H1 (cell line): ENCODE data around the gene GREM2. TPM values are rescaled to one million over a fixed set of nuclear protein-coding genes. Genes with fewer than 3 reads are reported as not detected.

Experiments
- CTCF ChIA-PET: fragments of 300-600 bp; sonication (Branson Sonifier 250); formaldehyde crosslinking; loops from one replicate; lab custom pipeline; 2021; ENCODE audit not compliant: partially characterized antibody; lab: Charles Lee
- POLR2A ChIA-PET: fragments of 300-600 bp; sonication (Branson Sonifier 250); formaldehyde crosslinking; loops from one replicate; lab custom pipeline; 2021; ENCODE audit warnings: inconsistent platforms; ENCODE audit not compliant: partially characterized antibody; lab: Charles Lee
- DNase-seq, 2 experiments: peaks; one replicate each; pipeline versions ENCODE4 v3.0.0 to v3.0.0-alpha.2; 2010 to 2022; ENCODE audit warnings: low spot score in 2 of 2, low read depth in 1 of 2, mixed read lengths in 1 of 2
- FAIRE-seq: peaks from 2 replicates; lab custom pipeline; 2011; peaks lifted over from hg19 to GRCh38; lab: Jason Lieb, UNC
- H2AFZ ChIP-seq: 2 replicates; pipeline ENCODE4 v1.8.1; 2012; ENCODE audit warnings: low read length, inconsistent platforms
- H2AK5ac ChIP-seq: 2 replicates; pipeline ENCODE4 v1.6.1; 2013; ENCODE audit warnings: low read depth, low read length
- H2BK120ac ChIP-seq: replicated peaks from 2 replicates; pipeline ENCODE3; 2013; ENCODE audit warnings: low read depth, low read length, inconsistent platforms
- H2BK12ac ChIP-seq: 2 replicates; pipeline ENCODE4 v1.6.1; 2013; ENCODE audit warnings: low read depth, low read length
- H2BK15ac ChIP-seq: 2 replicates; pipeline ENCODE4 v1.6.1; 2013; ENCODE audit warnings: low read length
- H2BK20ac ChIP-seq: 2 replicates; pipeline ENCODE4 v1.6.1; 2013; ENCODE audit warnings: low read length
- H2BK5ac ChIP-seq: 2 replicates; pipeline ENCODE4 v1.6.1; 2013; ENCODE audit warnings: low read depth, low read length
- H3K14ac ChIP-seq: 2 replicates; pipeline ENCODE4 v1.6.1; 2013; ENCODE audit warnings: inconsistent platforms; ENCODE audit not compliant: insufficient read length
- H3K18ac ChIP-seq: 2 replicates; pipeline ENCODE4 v1.6.1; 2013; ENCODE audit warnings: low read length; ENCODE audit errors: extremely low read depth
- H3K23ac ChIP-seq: 2 replicates; pipeline ENCODE4 v1.6.1; 2013; ENCODE audit warnings: inconsistent platforms; ENCODE audit not compliant: insufficient read length
- H3K23me2 ChIP-seq: 2 replicates; pipeline ENCODE4 v1.6.1; 2013; ENCODE audit warnings: low read depth, low read length
- H3K27ac ChIP-seq: 2 replicates; pipeline ENCODE4 v1.6.1; 2011; ENCODE audit warnings: low read depth, low read length, inconsistent platforms
- H3K27me3 ChIP-seq, 4 experiments: replicated peaks in 1 of 4; 1 replicate in 1 of 4; 2 replicates in 3 of 4; pipeline versions ENCODE4 v1.6.1 to v1.8.1; 2011 to 2013; ENCODE audit warnings: low read length in 3 of 4, mild to moderate bottlenecking in 3 of 4, inconsistent platforms in 2 of 4, mixed read lengths in 2 of 4, moderate library complexity in 1 of 4; ENCODE audit not compliant: control insufficient read depth in 3 of 4, insufficient read depth in 3 of 4; ENCODE audit errors: extremely low read depth in 1 of 4
- H3K36me3 ChIP-seq, 4 experiments: 2 replicates each; pipeline versions ENCODE4 v1.6.1 to v1.8.1; 2011 to 2013; ENCODE audit warnings: mild to moderate bottlenecking in 4 of 4, low read length in 3 of 4, moderate library complexity in 2 of 4, control low read depth in 1 of 4, inconsistent platforms in 1 of 4; ENCODE audit not compliant: insufficient read depth in 4 of 4, control insufficient read depth in 2 of 4
- H3K4ac ChIP-seq: replicated peaks from 2 replicates; pipeline ENCODE3; 2013; ENCODE audit warnings: low read length, low read depth, mixed read lengths, inconsistent platforms; ENCODE audit not compliant: insufficient read length
- H3K4me1 ChIP-seq, 4 experiments: replicated peaks in 1 of 4; 1 replicate in 1 of 4; 2 replicates in 3 of 4; pipeline versions ENCODE4 v1.6.1 to v1.8.1; 2011 to 2013; ENCODE audit warnings: low read length in 3 of 4, inconsistent platforms in 2 of 4, mixed read lengths in 1 of 4; ENCODE audit not compliant: insufficient read depth in 4 of 4, control insufficient read depth in 3 of 4
- H3K4me2 ChIP-seq, 2 experiments: 2 replicates each; pipeline versions ENCODE4 v1.6.1 to v1.8.1; 2011 to 2013; ENCODE audit warnings: low read depth in 2 of 2, low read length in 2 of 2, control low read depth in 1 of 2, inconsistent platforms in 1 of 2, mild to moderate bottlenecking in 1 of 2; ENCODE audit not compliant: insufficient read depth in 1 of 2
- H3K4me3 ChIP-seq, 4 experiments: fragments of 200-600, 300-600 bp in 1 of 4; sonication (generic), shearing (Covaris generic), sonication (Bioruptor Twin) in 1 of 4; 2 replicates each; pipeline versions ENCODE4 v1.5.1 to v1.8.1; 2011 to 2016; ENCODE audit warnings: low read length in 4 of 4, low read depth in 3 of 4, control low read depth in 2 of 4, inconsistent platforms in 2 of 4, mild to moderate bottlenecking in 2 of 4, mixed read lengths in 1 of 4, moderate library complexity in 1 of 4; ENCODE audit not compliant: insufficient read depth in 2 of 4; ENCODE audit errors: extremely low read depth in 1 of 4
- H3K56ac ChIP-seq: replicated peaks from 2 replicates; pipeline ENCODE3; 2013; ENCODE audit warnings: low read depth, mild to moderate bottlenecking, mixed read lengths, low read length, inconsistent platforms; ENCODE audit not compliant: insufficient read length
- H3K79me1 ChIP-seq: 2 replicates; pipeline ENCODE4 v1.6.1; 2013; ENCODE audit warnings: low read depth, low read length, control low read depth
- H3K79me2 ChIP-seq, 2 experiments: 2 replicates each; pipeline versions ENCODE4 v1.6.1 to v1.8.1; 2012 to 2013; ENCODE audit warnings: low read length in 2 of 2, mild to moderate bottlenecking in 2 of 2, inconsistent platforms in 1 of 2; ENCODE audit not compliant: insufficient read depth in 2 of 2, control insufficient read depth in 1 of 2
- H3K9ac ChIP-seq, 4 experiments: replicated peaks in 1 of 4; 1 replicate in 1 of 4; 2 replicates in 3 of 4; pipeline versions ENCODE4 v1.6.1 to v1.8.1; 2011 to 2013; ENCODE audit warnings: low read depth in 3 of 4, low read length in 3 of 4, control low read depth in 2 of 4, mild to moderate bottlenecking in 2 of 4, moderate library complexity in 2 of 4, inconsistent platforms in 1 of 4; ENCODE audit errors: extremely low read depth in 1 of 4
- H3K9me3 ChIP-seq, 2 experiments: 2 replicates each; pipeline versions ENCODE4 v1.6.1 to v1.8.1; 2012 to 2013; ENCODE audit warnings: mild to moderate bottlenecking in 2 of 2, moderate library complexity in 2 of 2, control low read depth in 1 of 2, inconsistent platforms in 1 of 2, low read depth in 1 of 2, low read length in 1 of 2, mixed read lengths in 1 of 2; ENCODE audit not compliant: insufficient read depth in 2 of 2
- H4K20me1 ChIP-seq, 2 experiments: replicated peaks in 1 of 2; 2 replicates each; pipeline versions ENCODE3 to v1.8.1; 2011 to 2013; ENCODE audit warnings: inconsistent platforms in 2 of 2, low read length in 2 of 2, mild to moderate bottlenecking in 1 of 2; ENCODE audit not compliant: insufficient read depth in 2 of 2, control insufficient read depth in 1 of 2
- H4K5ac ChIP-seq: 2 replicates; pipeline ENCODE4 v1.6.1; 2013; ENCODE audit warnings: low read length, low read depth, mixed read lengths, inconsistent platforms; ENCODE audit not compliant: insufficient read length
- H4K8ac ChIP-seq: 2 replicates; pipeline ENCODE4 v1.8.0; 2013; ENCODE audit warnings: mild to moderate bottlenecking, moderate library complexity, low read length, inconsistent platforms; ENCODE audit not compliant: insufficient read depth; ENCODE audit errors: extremely low read depth
- H4K91ac ChIP-seq: replicated peaks from 2 replicates; pipeline ENCODE3; 2013; ENCODE audit warnings: low read length, mixed read lengths, inconsistent platforms; ENCODE audit not compliant: insufficient read length
- E2F6 ChIP-seq: IDR thresholded peaks from 2 replicates; pipeline ENCODE4 v1.6.1; 2012; ENCODE audit warnings: inconsistent platforms
- EGR1 ChIP-seq: IDR thresholded peaks from 2 replicates; pipeline ENCODE4 v1.6.1; 2011; ENCODE audit warnings: low read depth, low read length, borderline replicate concordance
- USF2 ChIP-seq: IDR thresholded peaks from 2 replicates; pipeline ENCODE4 v1.6.1; 2011; ENCODE audit warnings: low read length, improper control_type of control experiment
- YY1 ChIP-seq: IDR thresholded peaks from 2 replicates; pipeline ENCODE4 v1.6.1; 2011; ENCODE audit warnings: low read depth, mild to moderate bottlenecking, low read length
- WGBS, 2 experiments: shearing (Covaris generic) in 1 of 2; methylation state at CpG; one replicate each; pipeline versions ENCODE4 v1.1.6 to v1.1.7; 2013 to 2015; ENCODE audit warnings: low lambda C conversion rate in 2 of 2, mixed read lengths in 2 of 2, inconsistent platforms in 1 of 2, low coverage in 1 of 2, missing lambda C conversion rate in 1 of 2; ENCODE audit not compliant: insufficient replicate concordance in 2 of 2, insufficient coverage in 1 of 2, insufficient read length in 1 of 2; ENCODE audit errors: extremely low coverage in 1 of 2, missing lambda C conversion rate in 1 of 2; 5-methylcytosine and 5-hydroxymethylcytosine counted together
- polyA plus RNA-seq, 7 experiments: library from polyadenylated mRNA; depleted of rRNA in 3 of 7; stranded (reverse) in 5 of 7; unstranded in 2 of 7; fragments of >200 nt in 5 of 7; fragments of 200-250 nt in 2 of 7; gene quantifications; 1 replicate in 5 of 7; 2 replicates in 1 of 7; 4 replicates in 1 of 7; pipeline versions ENCODE4 v1.2.1 to v1.2.3, GENCODE V29; 2011 to 2013; ENCODE audit warnings: missing spikeins in 2 of 7, mixed read lengths in 2 of 7
- total RNA-seq: library from RNA; stranded (reverse); fragmentation: NEBNext Ultra II Directional; extraction: Animal tissue kit (Norgen Biotek cat#: 25700); gene quantifications from 2 replicates; pipeline ENCODE4 v1.2.1, GENCODE V29; 2021

Gene GREM2
- total and polyA plus RNA-seq, 2 of the 8 experiments (the other 6 are each of a cell fraction or from before 2014, with no cell fraction given), result 0.05 TPM; not detected in 1

- Histone ChIP-seq H2BK5ac (no peak overlapping the region), H3K36me3 (no peaks in the 10 kb centered on the region), H3K23ac (no peak overlapping the region), H2BK20ac (no peak overlapping the region), H4K8ac (no peak overlapping the region), H3K9me3 (no peaks in the 10 kb centered on the region), H2AK5ac (no peak overlapping the region), H3K56ac (no peak overlapping the region), H4K20me1 (no peaks in the 10 kb centered on the region), H3K27me3 (no peaks in the 10 kb centered on the region), H3K79me2 (no peaks in the 10 kb centered on the region), H3K4me2 (no peak overlapping the region), H3K79me1 (no peaks in the 10 kb centered on the region), H2BK120ac (no peak overlapping the region), H3K18ac (no peak overlapping the region), H2AFZ (no peak overlapping the region), H3K27ac (no peak overlapping the region), H2BK12ac (no peak overlapping the region), H4K5ac (no peak overlapping the region), H3K14ac (no peak overlapping the region), H3K9ac (no peak overlapping the region), H3K23me2 (no peaks in the 10 kb centered on the region), H3K4me1 (no peaks in the 10 kb centered on the region), H3K4me3 (no peak overlapping the region), H2BK15ac (no peak overlapping the region), H4K91ac (no peak overlapping the region), H3K4ac (no peak overlapping the region)
- TF ChIP-seq E2F6 (no peak), EGR1 (no peak), USF2 (no peak), YY1 (no peak)
- CTCF ChIA-PET, result interaction anchor here (0.7 to 1.4 kb wide), 2 partner anchors 25 to 32 kb away, joined by 3 to 4 read pairs; no protein-coding TSS in a partner anchor
- POLR2A ChIA-PET, result no interaction called here
- WGBS, 2 experiments, result 91% methylated on average over 4 of the region's 4 CpGs; no CpG with 5 or more reads in 1 of the 2 experiments
- FAIRE-seq (no peak), DNase-seq (no peak)
Measured at GRCh38 chr1:240517891-240518290, 94.1 kb downstream of the GREM2 start.
